Superior temporal gyrus (tissue), 1 donor: Measurements from ENCODE around the gene SAMSN1.

Experiments
- DNase-seq: peaks from one replicate; pipeline ENCODE4 v3.0.0-alpha.2; 2016; ENCODE audit errors: extremely low spot score

SAMSN1 gene

GRCh38 chr21:14545906-14546480 lies at the start of gene SAMSN1:
SAMSN1 (minus strand) TSS chr21:14546315; CDS start chr21:14546261, 54 bp downstream.
- no peak for DNase-seq

- DNase-seq = no peak
Observed at GRCh38 chr21:14595449-14595848, 49.3 kb upstream of the SAMSN1 start.

DNA sequence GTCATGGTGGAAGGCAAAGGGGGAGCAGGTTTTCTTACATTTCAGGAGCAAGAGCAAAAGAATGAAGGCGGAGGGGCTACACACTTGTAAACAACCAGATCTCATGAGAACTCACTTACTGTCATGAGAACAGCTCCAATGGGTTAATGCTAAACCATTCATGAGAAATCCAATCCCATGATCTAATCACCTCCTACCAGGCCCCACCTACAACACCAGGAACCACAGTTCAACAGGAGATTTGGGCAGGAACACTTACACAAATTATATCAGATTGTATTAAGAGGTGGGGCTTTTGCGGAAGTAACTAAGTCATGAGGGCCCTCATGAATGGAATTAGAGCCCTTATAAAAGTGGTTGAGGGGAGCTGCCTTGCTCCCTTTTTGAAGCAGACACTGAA lies 48.9 kb upstream of the SAMSN1 start:
- DNase-seq = no peak

- no peak for DNase-seq
Observed at GRCh38 chr21:14593230-14593629, 47.1 kb upstream of the SAMSN1 start.

DNA sequence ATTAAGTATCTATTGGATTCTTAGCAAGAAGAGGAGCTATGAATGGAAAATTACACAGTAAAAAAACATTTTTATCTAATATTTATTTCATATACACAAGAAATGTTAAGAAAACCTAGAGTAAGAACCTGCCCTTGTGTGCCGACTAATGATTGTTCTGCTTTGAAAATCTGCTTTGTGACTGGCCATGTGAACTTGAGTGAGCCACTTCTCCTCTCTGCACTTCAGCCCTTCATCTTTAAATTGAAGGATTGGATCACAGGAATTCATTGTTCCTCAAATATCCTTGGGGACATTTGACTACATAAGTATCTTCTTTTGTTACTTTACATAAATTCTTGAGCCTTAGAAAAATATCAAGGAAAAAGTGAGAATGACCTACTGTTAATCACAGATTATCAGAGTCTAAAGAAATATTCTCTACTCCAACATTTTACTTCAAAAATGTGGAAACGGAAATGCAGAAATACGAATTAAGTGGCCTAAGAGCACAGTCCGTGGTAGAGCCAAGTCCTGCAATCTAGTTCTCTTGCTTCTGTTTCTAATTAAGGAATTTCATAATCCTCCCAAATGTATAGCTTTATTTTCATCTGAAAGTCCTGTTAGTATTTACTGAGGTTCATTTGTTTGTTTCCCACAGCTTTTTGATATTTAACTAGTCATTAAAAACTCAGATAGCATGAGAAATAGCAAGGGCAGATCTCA lies 46.3 kb upstream of the SAMSN1 start:
- no peak for DNase-seq

GRCh38 chr21:14591882-14592281 lies 45.8 kb upstream of the SAMSN1 start:
- DNase-seq = no peak

DNA sequence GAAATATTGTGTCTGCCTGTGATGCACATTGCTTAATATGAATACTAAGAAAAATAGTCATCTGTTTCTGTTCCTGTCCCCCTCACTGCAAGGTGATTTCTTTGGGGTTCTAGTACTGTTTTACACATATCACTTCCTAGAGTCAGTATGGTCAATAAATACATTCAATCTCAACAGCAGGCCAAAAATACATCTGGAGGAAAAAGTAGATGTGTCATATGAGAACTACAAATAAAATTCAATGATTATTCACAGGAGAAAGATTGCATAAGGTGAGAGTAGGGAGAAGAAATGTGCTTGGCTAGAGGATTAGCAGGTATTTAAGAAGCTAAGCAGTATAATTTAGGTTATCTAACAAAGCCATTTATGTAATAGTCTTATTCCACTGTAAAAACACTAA lies 45.3 kb upstream of the SAMSN1 start:
- DNase-seq = no peak

DNA sequence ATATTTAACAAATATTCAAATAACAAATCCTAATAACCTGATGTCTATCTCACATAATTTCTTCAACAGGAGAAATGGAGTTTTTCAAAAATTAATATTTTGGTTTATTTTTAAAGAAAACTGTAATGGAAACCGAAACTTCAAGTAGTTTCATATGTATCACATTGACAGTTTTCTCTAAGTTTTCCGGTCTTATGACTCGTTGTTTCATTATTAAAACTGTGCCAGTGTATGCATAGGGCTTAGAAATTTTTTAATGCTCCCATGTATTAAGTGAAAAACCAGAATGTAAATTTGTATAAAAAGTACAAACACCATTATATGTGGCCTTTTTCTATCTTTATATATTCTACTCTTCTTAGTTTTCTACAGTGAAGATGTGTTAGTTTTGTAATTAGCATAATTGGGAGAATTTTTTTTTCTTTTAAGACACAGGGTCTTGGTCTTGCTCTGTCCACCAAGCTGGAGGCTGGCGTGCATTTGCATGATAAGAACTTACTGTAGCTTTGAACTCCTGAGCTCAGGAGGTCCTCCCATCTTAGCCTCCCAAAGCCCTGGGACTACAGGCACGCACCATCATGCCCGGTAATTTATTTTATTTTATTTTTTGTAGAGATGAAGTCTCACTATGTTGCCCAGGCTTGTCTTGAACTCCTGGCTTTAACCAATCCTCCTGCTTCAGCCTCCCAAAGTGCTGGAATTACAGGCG lies 43.9 kb upstream of the SAMSN1 start:
- no peak for DNase-seq

DNA sequence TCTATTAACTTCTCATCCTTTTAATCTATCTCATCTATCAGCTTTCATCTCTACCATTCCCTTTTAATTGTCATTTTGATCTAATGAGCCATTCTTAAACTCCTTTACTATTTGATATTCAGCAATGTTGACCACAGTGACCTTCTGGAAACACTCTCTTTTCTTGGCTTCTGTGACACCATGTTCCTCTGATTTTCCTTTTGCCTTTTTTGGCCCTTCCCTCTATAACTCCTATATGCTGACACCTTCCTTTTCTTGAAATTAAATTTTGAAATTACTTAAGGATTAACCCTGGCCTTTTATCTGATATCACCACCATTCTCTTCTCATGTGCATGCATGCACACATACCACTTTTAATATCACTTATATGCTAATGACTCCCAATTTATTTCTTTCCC lies 41.2 kb upstream of the SAMSN1 start:
- no peak for DNase-seq

- DNase-seq = no peak
Observed at GRCh38 chr21:14585122-14585521, 39.0 kb upstream of the SAMSN1 start.

DNA sequence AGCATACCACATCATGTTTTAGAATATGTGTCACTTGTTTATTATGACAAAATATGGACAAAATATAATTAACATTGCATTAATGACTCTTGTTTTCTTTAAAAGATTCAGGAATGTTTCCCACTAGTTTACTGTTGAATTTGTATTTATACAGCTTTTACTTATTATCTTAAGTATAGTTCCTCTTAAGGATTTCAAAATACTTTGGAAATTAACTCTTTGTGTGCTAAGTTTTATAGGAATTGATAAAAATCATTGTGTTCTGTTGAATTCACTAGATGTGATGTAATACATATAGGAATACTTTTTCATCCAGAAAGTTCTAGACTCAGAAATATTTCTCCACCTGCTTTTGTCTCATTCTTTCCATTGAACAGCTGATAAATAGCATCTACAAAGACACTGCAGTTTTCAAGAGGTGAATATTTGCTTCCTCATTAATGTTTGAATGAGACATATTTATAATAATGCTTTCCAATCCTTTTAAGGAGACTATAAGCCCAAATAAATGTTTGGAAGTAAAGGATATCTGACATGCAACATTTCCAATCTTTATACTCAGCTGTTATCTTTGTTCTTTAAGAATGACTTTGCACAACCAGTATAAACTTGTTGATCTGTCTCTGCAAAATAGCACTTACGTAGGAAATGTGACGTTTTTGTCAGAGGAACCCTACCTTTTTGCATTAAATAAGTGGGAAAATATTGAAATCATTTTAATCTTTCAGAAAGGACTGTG lies 38.4 kb upstream of the SAMSN1 start:
- DNase-seq = no peak

DNA sequence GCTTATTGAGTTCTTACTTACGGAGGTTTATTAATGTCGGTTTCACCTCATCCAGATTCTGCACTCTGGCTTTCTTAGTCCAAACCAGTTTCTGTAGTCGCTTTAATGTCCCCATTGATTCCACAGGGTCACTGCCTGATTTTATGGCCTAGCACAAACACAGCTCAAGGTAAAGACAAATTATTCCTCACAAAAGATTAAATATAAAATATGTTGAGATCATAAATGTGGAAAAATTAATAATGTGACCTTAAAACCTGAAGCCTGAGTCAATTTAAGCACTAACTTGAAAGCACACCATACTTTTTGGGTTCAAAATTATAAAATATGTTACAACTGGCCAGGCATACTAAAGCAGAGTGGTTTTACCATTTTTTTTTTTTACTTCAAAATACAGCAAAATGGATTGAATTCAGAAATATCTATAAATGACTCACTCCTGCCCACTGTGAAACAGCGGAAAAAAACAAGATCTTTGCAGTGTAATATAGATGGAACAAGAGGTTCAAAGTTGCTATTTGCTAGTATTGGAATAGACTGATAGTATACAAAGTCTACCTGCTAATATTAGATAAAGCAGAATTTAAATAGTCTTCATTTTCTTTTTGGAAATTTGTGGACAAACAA lies 37.6 kb upstream of the SAMSN1 start:
- no peak for DNase-seq

DNA sequence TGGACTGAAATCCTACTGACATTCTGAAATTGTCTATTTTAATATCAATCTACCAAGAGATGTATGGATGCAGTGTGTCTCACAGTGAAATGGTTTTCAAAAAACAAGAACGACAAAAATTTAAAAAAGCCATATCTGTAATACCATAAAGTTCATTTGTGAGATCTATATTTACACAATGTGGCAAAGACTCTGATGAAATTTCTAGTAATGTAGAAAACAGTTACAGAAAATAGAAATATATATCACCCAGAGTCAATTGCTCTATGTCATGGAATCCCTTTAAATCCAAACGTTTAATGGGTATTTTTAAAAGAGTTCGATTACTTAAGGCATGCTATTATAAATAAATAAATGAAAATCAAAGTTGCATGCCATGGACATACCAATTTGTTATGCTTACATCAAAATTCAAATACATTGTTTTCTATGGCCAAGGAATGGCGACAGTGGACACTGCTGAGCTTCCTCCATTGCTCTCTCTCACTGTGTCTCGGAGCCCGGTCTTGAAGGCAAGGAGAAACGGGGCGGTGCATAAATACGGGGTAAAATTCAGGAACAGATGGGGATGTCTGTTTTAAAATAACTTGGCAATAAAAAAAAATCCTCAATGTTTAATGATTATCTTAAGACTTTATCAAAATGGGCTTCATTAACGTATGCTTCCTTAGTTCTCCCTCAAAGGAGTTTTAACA lies 37.0 kb upstream of the SAMSN1 start:
- no peak for DNase-seq

DNA sequence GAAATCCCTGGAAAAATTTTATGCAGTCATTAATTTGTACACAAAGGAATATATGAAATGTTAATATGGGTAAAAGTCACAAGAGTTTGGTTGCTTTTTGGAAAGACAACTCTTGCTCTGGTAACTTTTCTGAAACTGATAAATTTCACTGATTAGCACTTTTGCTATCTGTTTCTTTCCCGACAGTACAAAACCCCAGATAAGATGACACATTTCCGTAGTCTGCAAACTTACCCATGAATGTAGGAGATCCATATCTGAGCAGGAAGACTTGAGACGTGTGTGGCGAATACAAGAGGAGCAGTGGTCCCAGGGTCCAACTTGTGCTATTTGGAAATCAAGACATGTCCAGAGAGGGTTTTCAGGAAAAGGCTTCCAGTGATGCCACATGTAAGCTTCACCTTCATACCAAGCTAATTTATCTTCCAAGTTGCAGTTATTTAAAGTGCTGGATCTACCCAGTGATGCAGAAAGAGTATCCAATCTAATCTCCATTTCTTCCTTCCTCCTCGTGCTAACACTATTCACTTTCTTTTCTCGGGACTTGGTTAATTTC lies 35.9 kb upstream of the SAMSN1 start:
- no peak for DNase-seq

DNA sequence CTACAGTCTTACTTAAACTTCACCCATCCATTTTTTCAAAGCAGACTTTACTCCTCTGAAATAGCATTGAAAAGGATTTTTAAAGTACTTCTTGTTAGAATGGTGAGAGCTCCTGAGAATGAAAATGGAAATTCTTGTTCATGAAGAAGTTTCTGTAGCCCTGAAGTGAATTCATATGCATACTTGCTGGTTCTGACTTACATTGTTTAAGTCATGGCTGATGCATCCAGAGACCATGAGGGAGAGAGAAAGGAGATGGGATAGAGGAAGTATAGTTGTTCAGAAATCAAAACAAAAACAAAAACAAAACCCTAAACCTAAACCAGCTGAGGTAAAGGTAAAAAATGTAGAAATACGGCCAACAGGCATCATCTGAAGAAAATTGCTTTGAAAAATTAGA lies 27.1 kb upstream of the SAMSN1 start:
- DNase-seq = no peak

- DNase-seq = no peak
Observed at GRCh38 chr21:14572204-14572780, 26.2 kb upstream of the SAMSN1 start.

GRCh38 chr21:14569868-14570267 lies 23.8 kb upstream of the SAMSN1 start:
- no peak for DNase-seq

DNA sequence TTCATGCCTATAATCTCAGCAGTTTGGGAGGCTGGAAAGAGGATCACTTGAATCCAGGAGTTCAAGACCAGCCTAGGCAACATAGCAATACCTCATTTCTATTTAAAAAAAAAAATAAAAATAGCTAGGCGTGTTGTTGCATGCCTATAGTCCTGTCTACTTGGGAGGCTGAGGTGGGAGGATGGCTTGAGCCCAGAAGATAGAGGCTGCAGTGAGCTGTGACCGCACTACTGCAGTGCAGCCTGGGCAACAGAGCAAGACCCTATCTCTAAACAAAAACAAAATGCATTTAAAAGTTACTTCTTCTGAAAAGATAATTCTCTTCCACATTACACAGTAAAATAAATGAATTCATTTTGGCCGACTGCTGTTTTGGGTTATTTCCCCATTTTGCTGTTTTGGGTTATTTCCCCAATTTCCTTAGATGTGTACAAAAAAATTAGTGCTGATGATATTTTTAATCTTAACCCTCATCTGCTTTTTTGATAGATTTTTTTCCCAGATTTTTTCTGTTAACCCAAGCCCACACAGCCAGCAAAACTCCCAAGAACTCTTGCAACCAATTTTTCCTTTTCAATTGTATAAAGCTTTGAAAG lies 23.0 kb upstream of the SAMSN1 start:
- DNase-seq = no peak

GRCh38 chr21:14567331-14568279 lies 21.5 kb upstream of the SAMSN1 start:
- DNase-seq = no peak
